Duodenal mucosa (tissue), 2 donors: ENCODE measurements around the gene TBC1D20.

ENCODE experiments used
- H3K27ac ChIP-seq: one replicate; pipeline ENCODE4 v1.7.0; 2013; ENCODE audit warnings: low read depth, low read length
- H3K27me3 ChIP-seq, 2 donors: one replicate each; pipeline ENCODE4 v1.7.0; 2013; ENCODE audit warnings: low read length in 2 of 2, control low read depth in 1 of 2; ENCODE audit not compliant: insufficient read depth in 2 of 2, control insufficient read depth in 1 of 2
- H3K36me3 ChIP-seq, 2 donors: one replicate each; pipeline ENCODE4 v1.7.0; 2013; ENCODE audit warnings: low read length in 2 of 2, control low read depth in 1 of 2; ENCODE audit not compliant: insufficient read depth in 2 of 2, control insufficient read depth in 1 of 2
- H3K4me1 ChIP-seq, 2 donors: one replicate each; pipeline ENCODE4 v1.7.0; 2013; ENCODE audit warnings: low read length in 2 of 2, control low read depth in 1 of 2; ENCODE audit not compliant: insufficient read depth in 2 of 2, control insufficient read depth in 1 of 2
- H3K4me3 ChIP-seq, 2 donors: one replicate each; pipeline ENCODE4 v1.7.0; 2013; ENCODE audit warnings: low read length in 2 of 2, low read depth in 1 of 2
- H3K9ac ChIP-seq, 2 donors: one replicate each; pipeline ENCODE4 v1.7.0; 2013; ENCODE audit warnings: low read length in 2 of 2, low read depth in 1 of 2
- H3K9me3 ChIP-seq, 2 donors: one replicate each; pipeline ENCODE4 v1.7.0; 2013; ENCODE audit warnings: low read length in 2 of 2, control low read depth in 1 of 2; ENCODE audit not compliant: control insufficient read depth in 1 of 2

The TBC1D20 gene

DNA sequence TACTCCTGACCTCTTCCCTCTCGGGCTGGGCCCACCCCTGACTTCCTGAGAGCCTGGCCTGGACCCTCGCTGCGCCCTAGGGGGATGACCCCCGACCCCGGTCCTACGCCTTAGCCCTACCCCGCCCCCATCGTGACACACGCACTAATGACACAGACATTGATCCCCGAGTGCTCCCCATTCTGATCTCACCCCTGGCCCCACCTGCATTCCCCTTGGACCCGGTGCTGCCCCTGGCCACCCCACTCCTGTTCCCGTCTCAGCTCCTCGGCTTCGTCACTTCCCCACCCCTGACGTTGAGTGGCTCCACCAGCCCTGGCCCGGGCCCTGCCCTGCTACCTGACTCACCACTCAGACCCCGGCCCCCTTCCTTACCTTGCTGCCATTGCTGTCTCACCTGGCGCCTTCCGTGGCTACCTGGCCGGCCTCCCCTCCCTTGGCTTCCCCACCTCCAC is 42.1 kb downstream of the TBC1D20 start:
- Histone ChIP-seq H3K27ac (no peak overlapping the region), H3K36me3 (peaks cover 11 to 55% of the 10 kb centered on the region in 2 donors), H3K9ac (no peak overlapping the region), H3K27me3 (no peaks in the 10 kb centered on the region), H3K4me3 (no peak overlapping the region), H3K4me1 (peaks cover 0 to 5% of the 10 kb centered on the region in 2 donors), H3K9me3 (no peaks in the 10 kb centered on the region)

DNA sequence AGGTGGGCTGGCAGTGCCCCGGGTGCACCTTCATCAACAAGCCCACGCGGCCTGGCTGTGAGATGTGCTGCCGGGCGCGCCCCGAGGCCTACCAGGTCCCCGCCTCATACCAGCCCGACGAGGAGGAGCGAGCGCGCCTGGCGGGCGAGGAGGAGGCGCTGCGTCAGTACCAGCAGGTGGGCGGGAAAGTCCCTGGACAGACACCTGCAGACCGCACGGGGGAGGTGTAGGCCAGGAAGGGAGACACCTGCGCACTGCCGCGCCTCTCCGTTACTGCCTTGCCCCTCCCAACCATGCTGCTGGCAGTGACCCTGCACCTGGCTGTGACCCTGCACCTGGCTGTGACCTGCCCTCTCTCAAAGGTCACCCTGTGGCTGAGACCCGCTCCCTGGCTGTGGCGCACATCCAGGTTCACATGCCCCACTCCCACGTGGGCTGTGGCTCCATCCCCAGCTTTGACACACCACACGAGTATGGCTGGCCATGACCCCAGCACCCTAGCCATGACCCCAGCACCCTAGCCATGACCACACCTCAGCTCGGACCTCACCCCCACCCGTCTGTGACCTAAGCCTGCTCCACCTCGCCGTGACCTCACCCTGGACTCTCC is 42.7 kb downstream of the TBC1D20 start:
- H3K36me3 ChIP-seq = peaks cover 11 to 55% of the 10 kb centered on the region in 2 donors
- no peak overlapping the region for H3K4me3 ChIP-seq
- peaks cover 0 to 5% of the 10 kb centered on the region in 2 donors for H3K4me1 ChIP-seq
- no peaks in the 10 kb centered on the region for H3K9me3 ChIP-seq
- no peak overlapping the region for H3K9ac ChIP-seq
- no peak overlapping the region for H3K27ac ChIP-seq
- H3K27me3 ChIP-seq = no peaks in the 10 kb centered on the region

DNA sequence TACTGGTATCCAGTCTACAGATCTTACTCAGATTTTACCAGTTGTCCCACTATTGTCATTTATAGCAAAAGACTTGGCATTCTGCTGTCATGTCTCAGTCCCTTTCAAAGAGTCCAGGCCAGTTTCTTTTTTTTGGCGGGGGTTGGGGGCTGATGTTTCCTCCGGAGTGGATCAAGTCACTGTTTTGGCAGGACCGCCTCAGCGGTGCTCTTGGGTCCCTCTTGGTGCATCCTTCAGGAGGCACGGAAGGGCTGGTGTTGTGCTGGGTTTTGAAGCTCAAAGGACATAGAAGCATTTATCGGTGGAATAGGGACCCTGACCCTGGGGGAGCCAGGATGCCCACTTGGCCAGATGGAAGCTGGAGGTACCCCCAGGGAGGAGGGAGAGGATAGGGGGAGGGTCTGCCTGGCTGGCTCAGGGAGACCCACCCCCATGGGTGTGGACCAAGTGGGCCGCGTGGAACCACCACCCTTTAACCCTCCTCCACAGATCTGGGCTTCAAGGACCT is 43.4 kb downstream of the TBC1D20 start:
- peaks cover 0 to 5% of the 10 kb centered on the region in 2 donors for H3K4me1 ChIP-seq
- no peak overlapping the region for H3K27ac ChIP-seq
- H3K36me3 ChIP-seq = peaks cover 3 to 52% of the 10 kb centered on the region in 2 donors
- no peaks in the 10 kb centered on the region for H3K27me3 ChIP-seq
- no peaks in the 10 kb centered on the region for H3K9me3 ChIP-seq
- no peak overlapping the region for H3K9ac ChIP-seq
- no peak overlapping the region for H3K4me3 ChIP-seq

DNA sequence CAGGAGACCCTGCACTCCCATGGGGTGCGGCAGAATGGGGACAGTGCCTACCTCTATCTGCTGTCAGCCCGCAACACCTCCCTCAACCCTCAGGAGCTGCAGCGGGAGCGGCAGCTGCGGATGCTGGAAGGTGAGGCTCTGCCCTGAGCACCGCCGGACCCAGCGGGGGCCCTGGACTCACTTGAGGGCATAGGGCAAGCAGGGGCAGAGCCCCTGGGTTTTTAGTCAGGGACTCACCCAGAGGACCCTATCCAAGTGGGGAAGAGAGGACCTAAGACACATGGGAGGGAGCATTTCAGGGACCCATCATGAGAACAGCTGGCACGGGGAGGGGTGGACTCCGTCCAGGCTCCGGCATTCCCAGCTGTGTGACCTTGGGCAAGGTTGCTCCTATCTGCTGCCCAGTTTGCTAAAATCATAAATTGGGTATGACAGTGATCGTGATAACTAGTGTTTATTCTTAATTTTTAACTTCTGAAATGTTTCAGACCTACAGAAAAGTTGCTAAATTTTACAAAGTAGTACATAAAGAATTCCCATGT is 44.5 kb downstream of the TBC1D20 start:
- Histone ChIP-seq H3K27ac (no peak overlapping the region), H3K9ac (no peak overlapping the region), H3K4me3 (no peak overlapping the region), H3K9me3 (no peaks in the 10 kb centered on the region), H3K36me3 (peaks cover 0 to 50% of the 10 kb centered on the region in 2 donors), H3K4me1 (peaks cover 0 to 5% of the 10 kb centered on the region in 2 donors), H3K27me3 (no peaks in the 10 kb centered on the region)

DNA sequence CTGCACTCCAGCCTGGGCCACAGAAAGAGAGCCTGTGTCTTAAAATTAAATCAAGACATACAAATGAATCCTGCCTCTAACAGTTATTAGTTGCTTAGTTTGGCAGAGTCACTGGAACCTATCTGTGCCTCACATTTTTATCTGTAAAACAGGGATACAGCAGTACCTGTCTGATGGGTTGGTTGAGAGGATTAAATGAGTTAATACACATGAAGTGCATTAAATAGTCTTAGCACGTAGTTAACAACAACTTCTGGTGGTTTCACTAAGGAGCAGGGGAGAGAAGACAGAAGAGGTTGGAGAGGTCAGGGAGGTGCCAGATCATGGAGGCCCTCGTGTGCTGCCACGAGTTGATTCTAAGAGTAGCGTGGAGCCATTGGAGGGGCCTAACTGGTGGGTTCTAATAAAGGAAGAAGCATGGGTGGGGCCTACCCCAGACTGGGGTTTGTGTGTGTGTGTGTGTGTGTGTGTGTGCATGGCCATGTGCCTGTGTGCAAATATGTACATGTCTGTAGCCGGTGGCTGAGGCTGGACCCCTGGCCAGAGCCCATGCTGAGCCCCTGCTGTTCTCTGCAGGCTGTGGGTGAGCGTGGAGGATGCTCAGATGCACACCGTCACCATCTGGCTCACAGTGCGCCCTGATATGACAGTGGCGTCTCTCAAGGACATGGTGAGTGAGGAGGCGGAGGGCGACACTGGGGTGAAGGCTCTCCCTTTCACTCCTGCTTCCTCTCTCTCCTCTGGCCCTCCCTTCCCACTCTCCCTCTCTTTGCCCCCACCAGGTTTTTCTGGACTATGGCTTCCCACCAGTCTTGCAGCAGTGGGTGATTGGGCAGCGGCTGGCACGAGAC is 45.2 kb downstream of the TBC1D20 start:
- Histone ChIP-seq H3K9me3 (no peaks in the 10 kb centered on the region), H3K4me3 (no peak overlapping the region), H3K27ac (no peak overlapping the region), H3K36me3 (peaks cover 0 to 50% of the 10 kb centered on the region in 2 donors), H3K9ac (no peak overlapping the region), H3K4me1 (peaks cover 0 to 5% of the 10 kb centered on the region in 2 donors), H3K27me3 (no peaks in the 10 kb centered on the region)

DNA sequence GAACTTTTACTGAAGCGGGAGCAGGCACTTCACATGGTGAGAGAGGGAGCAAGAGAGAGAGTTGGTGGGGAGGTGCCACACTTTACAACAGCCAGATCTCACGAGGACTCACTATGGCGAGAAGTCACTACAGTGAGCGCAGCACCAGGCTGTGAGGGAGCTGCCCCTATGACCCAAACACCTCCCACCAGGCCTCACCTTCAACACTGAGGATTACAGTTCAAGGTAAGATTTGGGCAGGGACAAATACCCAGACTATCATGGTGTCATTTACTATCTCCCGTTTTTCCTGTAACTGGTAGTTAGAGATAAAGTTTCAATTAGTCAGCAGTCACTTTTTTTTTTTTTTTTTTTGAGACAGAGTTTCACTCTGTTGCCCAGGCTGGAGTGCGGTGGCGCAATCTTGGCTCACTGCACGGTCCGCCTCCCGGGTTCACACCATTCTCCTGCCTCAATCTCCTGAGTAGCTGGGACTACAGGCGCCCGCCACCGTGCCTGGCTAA is 46.5 kb downstream of the TBC1D20 start:
- peaks cover 0 to 47% of the 10 kb centered on the region in 2 donors for H3K36me3 ChIP-seq
- H3K9ac ChIP-seq = no peak overlapping the region
- H3K4me1 ChIP-seq = peaks cover 0 to 5% of the 10 kb centered on the region in 2 donors

DNA sequence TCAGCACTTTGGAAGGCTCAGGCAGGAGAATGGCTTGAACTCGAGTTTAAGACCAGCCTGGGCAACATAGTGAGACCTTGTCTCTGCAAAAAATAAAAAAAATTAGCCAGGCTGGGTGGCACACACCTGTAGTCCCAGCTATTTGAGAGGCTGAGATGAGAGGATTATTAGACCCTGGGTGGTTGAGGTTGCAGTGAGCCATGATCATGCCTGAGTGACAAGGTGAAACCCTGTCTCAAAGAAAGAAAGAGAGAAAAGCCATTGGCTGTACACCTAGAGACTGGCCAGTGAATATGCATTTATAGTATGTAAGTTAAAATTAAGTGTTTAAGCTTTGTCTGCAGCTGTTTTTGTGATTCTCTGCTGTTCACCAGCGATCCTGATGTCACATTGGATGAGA is 48.2 kb downstream of the TBC1D20 start:
- peaks cover 0 to 45% of the 10 kb centered on the region in 2 donors for H3K36me3 ChIP-seq
- no peak overlapping the region for H3K9ac ChIP-seq
- H3K9me3 ChIP-seq = no peaks in the 10 kb centered on the region
- peaks cover 9 to 13% of the 10 kb centered on the region in 2 donors for H3K4me1 ChIP-seq
- no peak overlapping the region for H3K4me3 ChIP-seq
- H3K27ac ChIP-seq = no peak overlapping the region
- H3K27me3 ChIP-seq = no peaks in the 10 kb centered on the region

More for the DNA sequence above, 46.5 kb downstream of the TBC1D20 start:
- no peaks in the 10 kb centered on the region for H3K27me3 ChIP-seq
- no peak overlapping the region for H3K4me3 ChIP-seq
- H3K27ac ChIP-seq = no peak overlapping the region
- H3K9me3 ChIP-seq = no peaks in the 10 kb centered on the region

DNA sequence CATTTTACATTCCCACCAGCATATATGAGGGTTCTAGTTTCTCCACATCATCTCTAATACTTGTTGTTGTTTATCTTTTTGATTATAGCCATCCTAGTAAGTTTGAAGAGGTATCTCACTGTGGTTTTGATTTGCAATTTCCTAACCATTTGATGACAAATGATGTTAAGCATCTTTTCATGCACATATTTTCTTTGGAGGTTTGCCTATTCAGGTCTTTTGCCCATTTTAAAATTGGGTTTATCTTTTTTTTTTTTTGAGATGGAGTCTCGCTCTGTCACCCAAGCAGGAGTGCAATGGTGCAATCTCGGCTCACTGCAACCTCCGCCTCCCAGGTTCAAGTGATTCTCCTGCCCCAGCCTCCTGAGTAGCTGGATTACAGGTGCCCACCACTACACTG is 50.3 kb downstream of the TBC1D20 start:
- H3K9ac ChIP-seq = no peak overlapping the region
- no peaks in the 10 kb centered on the region for H3K27me3 ChIP-seq
- H3K27ac ChIP-seq = no peak overlapping the region
- H3K9me3 ChIP-seq = no peaks in the 10 kb centered on the region
- peaks cover 17 to 24% of the 10 kb centered on the region in 2 donors for H3K4me1 ChIP-seq
- H3K4me3 ChIP-seq = no peak overlapping the region
- peaks cover 0 to 34% of the 10 kb centered on the region in 2 donors for H3K36me3 ChIP-seq

DNA sequence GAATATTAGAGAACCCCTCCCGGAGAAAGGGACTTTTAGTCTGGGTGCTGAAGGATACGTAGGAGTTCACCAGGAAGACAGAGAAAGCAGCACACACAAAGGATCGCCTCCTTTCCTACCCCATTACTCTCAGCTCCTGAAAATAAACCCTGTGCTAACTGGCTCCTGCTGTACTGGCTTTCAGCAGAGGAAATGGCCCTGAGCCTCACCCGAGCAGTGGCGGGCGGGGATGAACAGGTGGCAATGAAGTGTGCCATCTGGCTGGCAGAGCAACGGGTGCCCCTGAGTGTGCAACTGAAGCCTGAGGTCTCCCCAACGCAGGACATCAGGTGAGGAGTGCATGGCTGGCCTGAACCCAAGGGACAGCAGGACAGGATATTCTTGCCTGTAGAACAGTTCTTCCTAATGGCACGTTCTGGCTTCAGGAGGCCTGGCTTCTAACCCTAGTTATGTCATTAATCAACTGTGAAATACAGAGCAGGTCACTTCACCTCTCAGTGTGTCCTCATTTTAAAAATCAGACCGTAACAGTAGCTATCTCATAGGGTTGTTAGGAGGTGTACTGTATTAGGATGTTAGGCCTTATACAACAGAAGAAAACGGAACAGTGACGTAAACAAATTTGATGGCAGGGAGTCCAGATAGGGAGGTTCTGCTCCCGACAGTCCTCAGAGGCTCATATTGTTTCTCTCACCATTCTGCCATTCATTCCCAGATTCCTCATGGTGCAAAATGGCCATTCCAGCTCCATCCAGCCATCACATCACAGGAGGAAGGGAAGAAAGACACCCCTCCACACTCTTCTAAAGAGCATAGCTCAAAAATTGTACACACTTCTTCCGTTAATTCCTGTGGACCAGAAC is 52.4 kb downstream of the TBC1D20 start:
- peaks cover 0 to 31% of the 10 kb centered on the region in 2 donors for H3K36me3 ChIP-seq
- H3K9ac ChIP-seq = peak overlapping the region; percentile 97 to 98
- H3K4me3 ChIP-seq = peak overlapping the region; percentile 98 to 99
- no peaks in the 10 kb centered on the region for H3K9me3 ChIP-seq
- no peaks in the 10 kb centered on the region for H3K27me3 ChIP-seq
- H3K4me1 ChIP-seq = peaks cover 20 to 27% of the 10 kb centered on the region in 2 donors
- H3K27ac ChIP-seq = no peak overlapping the region
